ENCODE measurements around the gene PRTN3. TPM values are rescaled to one million over a fixed set of nuclear protein-coding genes. Genes with fewer than 3 reads are reported as not detected.

Gene PRTN3
- total RNA-seq, 4 donors from 2014 or later = not detected

DNA sequence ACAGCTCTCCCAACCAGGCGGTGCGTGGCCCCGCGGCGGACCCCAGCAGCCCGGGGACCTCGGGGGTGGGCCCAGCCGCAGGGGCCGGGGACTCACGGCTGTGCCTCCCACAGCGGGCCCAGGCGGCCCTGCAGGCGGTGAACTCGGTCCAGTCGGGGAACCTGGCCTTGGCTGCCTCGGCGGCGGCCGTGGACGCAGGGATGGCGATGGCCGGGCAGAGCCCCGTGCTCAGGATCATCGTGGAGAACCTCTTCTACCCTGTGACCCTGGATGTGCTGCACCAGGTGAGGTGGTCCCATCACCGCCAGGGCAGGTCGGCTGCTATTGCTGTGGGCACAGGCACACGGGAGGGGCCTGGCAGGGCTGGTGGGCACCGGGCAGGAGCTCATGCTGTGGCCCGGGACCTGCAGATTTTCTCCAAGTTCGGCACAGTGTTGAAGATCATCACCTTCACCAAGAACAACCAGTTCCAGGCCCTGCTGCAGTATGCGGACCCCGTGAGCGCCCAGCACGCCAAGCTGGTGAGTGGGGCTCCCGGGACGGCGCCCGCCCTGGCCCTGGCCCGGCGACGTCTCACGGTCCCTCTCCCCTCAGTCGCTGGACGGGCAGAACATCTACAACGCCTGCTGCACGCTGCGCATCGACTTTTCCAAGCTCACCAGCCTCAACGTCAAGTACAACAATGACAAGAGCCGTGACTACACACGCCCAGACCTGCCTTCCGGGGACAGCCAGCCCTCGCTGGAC, 36.2 kb upstream of the PRTN3 start:
- Histone ChIP-seq H3K4me1 (peaks cover 38 to 76% (median 38%) of the 10 kb centered on the region in 3 donors), H3K4me3 (no peak overlapping the region), H3K27me3 (no peaks in the 10 kb centered on the region), H3K27ac (no peak overlapping the region), H3K9me3 (no peaks in the 10 kb centered on the region), H3K36me3 (peaks cover 57 to 97% (median 61%) of the 10 kb centered on the region in 3 donors)
- intact Hi-C loops (cut with DNase I) = no loop called here
- no peak for TF ChIP-seq POLR2A (IDR thresholded peaks at IDR 0.05)
- TF ChIP-seq, protein P1, sequence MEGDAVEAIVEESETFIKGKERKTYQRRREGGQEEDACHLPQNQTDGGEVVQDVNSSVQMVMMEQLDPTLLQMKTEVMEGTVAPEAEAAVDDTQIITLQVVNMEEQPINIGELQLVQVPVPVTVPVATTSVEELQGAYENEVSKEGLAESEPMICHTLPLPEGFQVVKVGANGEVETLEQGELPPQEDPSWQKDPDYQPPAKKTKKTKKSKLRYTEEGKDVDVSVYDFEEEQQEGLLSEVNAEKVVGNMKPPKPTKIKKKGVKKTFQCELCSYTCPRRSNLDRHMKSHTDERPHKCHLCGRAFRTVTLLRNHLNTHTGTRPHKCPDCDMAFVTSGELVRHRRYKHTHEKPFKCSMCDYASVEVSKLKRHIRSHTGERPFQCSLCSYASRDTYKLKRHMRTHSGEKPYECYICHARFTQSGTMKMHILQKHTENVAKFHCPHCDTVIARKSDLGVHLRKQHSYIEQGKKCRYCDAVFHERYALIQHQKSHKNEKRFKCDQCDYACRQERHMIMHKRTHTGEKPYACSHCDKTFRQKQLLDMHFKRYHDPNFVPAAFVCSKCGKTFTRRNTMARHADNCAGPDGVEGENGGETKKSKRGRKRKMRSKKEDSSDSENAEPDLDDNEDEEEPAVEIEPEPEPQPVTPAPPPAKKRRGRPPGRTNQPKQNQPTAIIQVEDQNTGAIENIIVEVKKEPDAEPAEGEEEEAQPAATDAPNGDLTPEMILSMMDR (IDR thresholded peaks at IDR 0.05) = no peak
- no peak for DNase-seq
- WGBS, 2 donors = 91% methylated on average over 19 of the region's 53 CpGs; no CpG with 5 or more reads in 1 of the 2 donors

DNA sequence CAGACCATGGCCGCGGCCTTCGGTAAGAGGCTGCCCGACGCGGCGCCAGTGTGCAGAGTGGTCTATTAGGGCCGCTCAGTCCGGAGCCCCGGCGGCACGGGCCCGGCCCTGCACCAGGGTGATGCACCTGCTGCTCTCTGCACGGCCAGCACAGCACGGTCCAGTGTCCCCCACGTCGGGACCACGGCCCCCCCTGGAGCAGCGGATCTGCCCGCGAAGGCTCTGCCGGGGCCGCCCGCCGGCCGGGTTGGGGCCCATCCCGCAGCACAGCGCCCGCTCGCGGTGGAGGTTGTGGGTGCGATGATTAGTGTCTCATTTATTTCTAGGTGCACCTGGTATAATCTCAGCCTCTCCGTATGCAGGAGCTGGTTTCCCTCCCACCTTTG, 35.6 kb upstream of the PRTN3 start:
- 90 to 100% methylated on average over 5 to 8 of the region's 33 CpGs for whole genome bisulfite sequencing, 2 donors
- peaks cover 33 to 71% (median 33%) of the 10 kb centered on the region in 3 donors for H3K4me1 ChIP-seq
- DNase-seq = no peak

DNA sequence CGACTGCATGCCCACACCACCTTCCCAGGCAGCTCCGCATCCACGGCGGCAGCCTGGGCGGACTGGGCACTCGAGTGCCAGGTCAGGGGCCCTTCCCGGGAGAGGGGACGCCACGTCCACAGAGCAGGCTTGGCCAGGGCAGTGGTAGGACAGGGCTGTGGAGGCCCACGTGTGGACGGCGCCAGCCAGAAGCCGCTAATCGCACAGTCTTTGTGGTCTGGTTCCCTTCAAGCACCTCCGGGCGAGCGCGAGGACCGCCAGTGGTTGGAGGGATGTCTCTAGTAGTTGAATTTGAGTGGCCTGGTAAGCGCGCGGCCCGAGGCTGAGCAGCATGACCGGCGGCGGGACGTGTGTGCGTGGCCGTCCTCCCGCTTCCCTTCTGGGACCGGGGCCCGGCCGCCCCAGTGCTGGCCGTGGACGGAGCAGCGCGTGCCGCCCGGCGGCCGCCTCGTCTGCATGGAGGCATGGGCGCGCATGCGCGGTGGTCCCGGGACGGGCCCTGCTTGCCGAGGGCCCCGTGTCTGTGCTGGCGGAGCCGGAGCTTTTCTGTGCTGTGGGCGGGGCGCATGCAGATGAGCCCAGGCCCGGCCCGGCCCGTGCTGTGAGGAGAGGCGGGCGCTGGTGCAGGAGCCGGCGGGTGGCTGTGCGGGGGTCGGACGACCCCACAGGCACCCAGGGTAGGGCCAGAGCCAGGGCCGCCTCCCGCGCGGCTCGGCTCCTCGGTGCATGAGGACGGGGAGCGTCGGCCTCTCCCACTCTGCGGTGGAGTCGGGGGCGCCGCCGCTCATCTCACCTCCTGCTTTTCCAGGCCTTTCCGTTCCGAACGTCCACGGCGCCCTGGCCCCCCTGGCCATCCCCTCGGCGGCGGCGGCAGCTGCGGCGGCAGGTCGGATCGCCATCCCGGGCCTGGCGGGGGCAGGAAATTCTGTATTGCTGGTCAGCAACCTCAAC, 34.9 kb upstream of the PRTN3 start:
- Histone ChIP-seq H3K9me3 (no peaks in the 10 kb centered on the region), H3K27ac (no peak overlapping the region), H3K27me3 (no peaks in the 10 kb centered on the region), H3K4me3 (no peak overlapping the region), H3K4me1 (peaks cover 25 to 64% (median 26%) of the 10 kb centered on the region in 3 donors), H3K36me3 (peaks cover 63 to 99% (median 74%) of the 10 kb centered on the region in 3 donors)
- no peak for DNase-seq
- 93% methylated on average over 7 of the region's 93 CpGs; no CpG with 5 or more reads in 1 of the 2 donors for WGBS, 2 donors
- TF ChIP-seq, protein P1 (IDR thresholded peaks at IDR 0.05) = no peak
- no peak for TF ChIP-seq POLR2A (IDR thresholded peaks at IDR 0.05)
- intact Hi-C loops (cut with DNase I) = no loop called here

More for the DNA sequence above, 35.6 kb upstream of the PRTN3 start:
- Histone ChIP-seq H3K9me3 (no peaks in the 10 kb centered on the region), H3K4me3 (no peak overlapping the region), H3K36me3 (peaks cover 60 to 99% (median 66%) of the 10 kb centered on the region in 3 donors), H3K27me3 (no peaks in the 10 kb centered on the region), H3K27ac (no peak overlapping the region)
- TF ChIP-seq POLR2A (IDR thresholded peaks at IDR 0.05) = no peak
- TF ChIP-seq, protein P1 (IDR thresholded peaks at IDR 0.05) = peak in 1 of 6 experiments; percentile 26
- intact Hi-C loops (cut with DNase I) = no loop called here

- peaks cover 15 to 53% (median 16%) of the 10 kb centered on the region in 3 donors for H3K4me1 ChIP-seq
- no peaks in the 10 kb centered on the region for H3K9me3 ChIP-seq
- H3K27ac ChIP-seq = no peak overlapping the region
- 79 to 84% methylated on average over 9 to 13 of the region's 34 CpGs for WGBS, 2 donors
- intact Hi-C loops (cut with DNase I) = no loop called here
- no peak overlapping the region for H3K4me3 ChIP-seq
- peaks cover 68 to 99% (median 81%) of the 10 kb centered on the region in 3 donors for H3K36me3 ChIP-seq
- TF ChIP-seq, protein P1 (IDR thresholded peaks at IDR 0.05) = no peak
- no peak for TF ChIP-seq POLR2A (IDR thresholded peaks at IDR 0.05)
- DNase-seq = no peak
- H3K27me3 ChIP-seq = no peaks in the 10 kb centered on the region
Observed at GRCh38 chr19:806815-807421, 33.9 kb upstream of the PRTN3 start.
